Neural cell (in vitro differentiated cells): ENCODE data around the gene RAB21.

Experiments
- CTCF ChIP-seq: fragments of 450-650 bp; IDR thresholded peaks from 2 replicates; pipeline ENCODE4 v1.5.1; 2014; ENCODE audit warnings: antibody characterized with exemption, mild to moderate bottlenecking, moderate library complexity; ENCODE audit not compliant: poor library complexity, severe bottlenecking
- EP300 ChIP-seq: fragments of 450-650 bp; conservative IDR thresholded peaks from 2 replicates; pipeline ENCODE4 v1.6.1; 2014; ENCODE audit warnings: antibody characterized with exemption, mild to moderate bottlenecking, moderate library complexity; ENCODE audit not compliant: poor library complexity, severe bottlenecking
- EZH2 ChIP-seq: fragments of 200-600, 300-800 bp; shearing (Covaris generic), sonication (generic); IDR thresholded peaks from 2 replicates; pipeline ENCODE4 v1.6.1; 2014; ENCODE audit warnings: antibody characterized with exemption, low read length, borderline replicate concordance, mild to moderate bottlenecking; ENCODE audit not compliant: insufficient read depth, poor library complexity, severe bottlenecking
- MXI1 ChIP-seq: fragments of 450-650 bp; conservative IDR thresholded peaks from 2 replicates; pipeline ENCODE4 v1.6.1; 2014; ENCODE audit warnings: antibody characterized with exemption, mild to moderate bottlenecking; ENCODE audit not compliant: poor library complexity, severe bottlenecking
- POLR2AphosphoS5 ChIP-seq: IDR thresholded peaks from 2 replicates; pipeline ENCODE4 v1.6.1; 2012
- RAD21 ChIP-seq: fragments of 450-650 bp; conservative IDR thresholded peaks from 2 replicates; pipeline ENCODE4 v1.6.1; 2014; ENCODE audit warnings: antibody characterized with exemption, mild to moderate bottlenecking, moderate library complexity
- REST ChIP-seq: IDR thresholded peaks from 2 replicates; pipeline ENCODE4 v1.6.1; 2012; ENCODE audit warnings: borderline replicate concordance
- SMC3 ChIP-seq: fragments of 450-650 bp; conservative IDR thresholded peaks from 2 replicates; pipeline ENCODE4 v1.6.1; 2014; ENCODE audit warnings: antibody characterized with exemption, mild to moderate bottlenecking, moderate library complexity; ENCODE audit not compliant: poor library complexity
- TAF1 ChIP-seq: IDR thresholded peaks from 2 replicates; pipeline ENCODE4 v1.6.1; 2012; ENCODE audit warnings: low read depth

DNA sequence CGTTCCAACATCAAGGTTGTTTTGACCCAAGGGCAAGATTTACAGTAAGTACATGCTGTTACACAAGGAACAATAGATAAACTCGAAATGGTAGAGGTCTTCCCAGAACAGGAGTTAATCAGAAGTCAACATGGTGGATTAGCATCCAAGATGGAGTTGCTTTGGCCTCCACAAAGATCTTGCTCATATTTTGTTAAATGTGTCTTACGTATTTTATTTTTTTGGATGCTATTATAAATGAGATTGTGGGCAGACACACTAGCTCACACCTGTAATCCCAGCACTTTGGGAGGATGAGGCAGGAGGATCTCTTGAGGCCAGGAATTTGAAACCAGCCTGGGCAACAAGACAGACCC is 22.3 kb upstream of the RAB21 start:
- TF ChIP-seq EP300 (no peak), CTCF (no peak), EZH2 (no peak), POLR2AphosphoS5 (no peak), REST (no peak), RAD21 (no peak), MXI1 (no peak), SMC3 (no peak), TAF1 (no peak)
